Keratinocyte (primary cell): ENCODE measurements around the gene HSPG2. TPM values are rescaled to one million over a fixed set of nuclear protein-coding genes. Genes with fewer than 3 reads are reported as not detected.

Experiments used
- DNase-seq: peaks from one replicate; pipeline ENCODE4 v3.0.0-alpha.2; 2011; ENCODE audit warnings: low read depth, missing footprints, low spot score
- FAIRE-seq: peaks from 2 replicates; lab custom pipeline; 2011; peaks lifted over from hg19 to GRCh38; lab: Jason Lieb, UNC
- H2AFZ ChIP-seq: 2 replicates; pipeline ENCODE4 v1.6.0; 2012; ENCODE audit warnings: low read length, control low read depth, inconsistent platforms; ENCODE audit not compliant: control insufficient read depth
- H3K27ac ChIP-seq: 2 replicates; pipeline ENCODE4 v1.5.1; 2011; ENCODE audit warnings: low read length; ENCODE audit not compliant: control insufficient read depth, insufficient read depth
- H3K27me3 ChIP-seq: 3 replicates; pipeline ENCODE4 v1.6.0; 2011; ENCODE audit warnings: low read length; ENCODE audit not compliant: control insufficient read depth, insufficient read depth; ENCODE audit errors: extremely low read depth
- H3K36me3 ChIP-seq, 2 experiments: 2 replicates in 1 of 2; 3 replicates in 1 of 2; pipeline ENCODE4 v1.5.1; 2011; ENCODE audit warnings: low read length in 2 of 2, mild to moderate bottlenecking in 1 of 2; ENCODE audit not compliant: control insufficient read depth in 2 of 2, insufficient read depth in 2 of 2; ENCODE audit errors: extremely low read depth in 1 of 2
- H3K4me1 ChIP-seq: 3 replicates; pipeline ENCODE4 v1.5.1; 2011; ENCODE audit warnings: low read length; ENCODE audit not compliant: control insufficient read depth, insufficient read depth; ENCODE audit errors: extremely low read depth
- H3K4me2 ChIP-seq: 3 replicates; pipeline ENCODE4 v1.6.0; 2011; ENCODE audit warnings: low read depth, low read length; ENCODE audit not compliant: control insufficient read depth, insufficient read depth; ENCODE audit errors: extremely low read depth
- H3K4me3 ChIP-seq, 3 experiments: fragments of 200-600 bp in 1 of 3; sonication (generic) in 1 of 3; 2 replicates in 2 of 3; 3 replicates in 1 of 3; pipeline ENCODE4 v1.5.1; 2011 to 2016; ENCODE audit warnings: low read length in 3 of 3, mild to moderate bottlenecking in 3 of 3, control low read depth in 2 of 3, inconsistent platforms in 1 of 3, low read depth in 1 of 3, mixed read lengths in 1 of 3, mixed run types in 1 of 3, moderate library complexity in 1 of 3; ENCODE audit not compliant: control insufficient read depth in 2 of 3, insufficient read depth in 2 of 3; ENCODE audit errors: extremely low read depth in 1 of 3
- H3K79me2 ChIP-seq: 2 replicates; pipeline ENCODE4 v1.6.0; 2012; ENCODE audit warnings: low read length; ENCODE audit not compliant: control insufficient read depth, insufficient read depth
- H3K9ac ChIP-seq: 3 replicates; pipeline ENCODE4 v1.6.0; 2011; ENCODE audit warnings: low read length; ENCODE audit not compliant: control insufficient read depth, insufficient read depth; ENCODE audit errors: extremely low read depth
- H3K9me1 ChIP-seq: 3 replicates; pipeline ENCODE4 v1.6.0; 2011; ENCODE audit warnings: low read length; ENCODE audit not compliant: control insufficient read depth, insufficient read depth; ENCODE audit errors: extremely low read depth
- H3K9me3 ChIP-seq: 2 replicates; pipeline ENCODE4 v1.5.1; 2012; ENCODE audit warnings: low read depth, low read length; ENCODE audit not compliant: control insufficient read depth
- H4K20me1 ChIP-seq: 3 replicates; pipeline ENCODE4 v1.6.0; 2011; ENCODE audit warnings: low read length; ENCODE audit not compliant: control insufficient read depth, insufficient read depth; ENCODE audit errors: extremely low read depth
- CTCF ChIP-seq, 3 experiments: IDR thresholded peaks in 1 of 3; conservative IDR thresholded peaks in 1 of 3; optimal IDR thresholded peaks in 1 of 3; 2 replicates in 2 of 3; 3 replicates in 1 of 3; pipeline versions ENCODE3 to v1.5.1; 2011; ENCODE audit warnings: low read length in 3 of 3, mild to moderate bottlenecking in 3 of 3, moderate library complexity in 2 of 3, control low read depth in 1 of 3, inconsistent platforms in 1 of 3; ENCODE audit not compliant: insufficient read depth in 2 of 3; ENCODE audit errors: extremely low read depth in 1 of 3
- EZH2 ChIP-seq: IDR thresholded peaks from one replicate; pipeline ENCODE4 v1.6.1; 2012; ENCODE audit warnings: inconsistent platforms, mild to moderate bottlenecking, low read length, moderate library complexity
- dilution Hi-C: fragments of 300-500 bp; cut with MboI; formaldehyde crosslinking; loops from one replicate; pipeline ENCODE4 v1.7.0; 2020; ENCODE audit warnings: low sequenced_read_pairs; ENCODE audit not compliant: extremely low pct_ligation_motif_present
- polyA plus RNA-seq, 5 experiments: library from polyadenylated mRNA; depleted of rRNA in 3 of 5; stranded (reverse) in 3 of 5; stranded (forward) in 1 of 5; unstranded in 1 of 5; fragments of >200 nt; gene quantifications; 1 replicate in 1 of 5; 2 replicates in 3 of 5; 3 replicates in 1 of 5; pipeline versions ENCODE4 v1.2.1 to v1.2.3, GENCODE V29; 2011 to 2012; ENCODE audit warnings: missing spikeins in 2 of 5, low read depth in 1 of 5, low replicate concordance in 1 of 5

The HSPG2 gene
- polyA plus RNA-seq, 1 donor (not counting 4 experiments of a cell fraction or from before 2014, with no cell fraction given), result 9.0 TPM

- no peak overlapping the region for H2AFZ ChIP-seq
- peaks cover 7 to 10% of the 10 kb centered on the region in 2 experiments for H3K36me3 ChIP-seq
- H3K4me3 ChIP-seq, result no peak overlapping the region
- no peaks in the 10 kb centered on the region for H3K27me3 ChIP-seq
- H3K4me2 ChIP-seq, result no peak overlapping the region
- peaks cover 2% of the 10 kb centered on the region for H3K9me1 ChIP-seq
- H3K79me2 ChIP-seq, result peaks cover 3% of the 10 kb centered on the region
- no peak for FAIRE-seq
- no peaks in the 10 kb centered on the region for H3K9me3 ChIP-seq
- TF ChIP-seq CTCF (optimal IDR thresholded peaks at IDR 0.05 in 1 of 3, IDR thresholded peaks at IDR 0.05 in 1 of 3, conservative IDR thresholded peaks at IDR 0.05 in 1 of 3; ENCODE audit: extremely low read depth in 1 of 3, insufficient read depth in 2 of 3, low read length in 3 of 3) (no peak), EZH2 (no peak)
- dilution Hi-C loops, result no loop called here
- H3K4me1 ChIP-seq, result peaks cover 24% of the 10 kb centered on the region
- H4K20me1 ChIP-seq, result peaks cover 3% of the 10 kb centered on the region
- no peak overlapping the region for H3K9ac ChIP-seq
- no peak overlapping the region for H3K27ac ChIP-seq
- DNase-seq, result no peak
Observed at GRCh38 chr1:21914450-21914849, 22.7 kb downstream of the HSPG2 start.

- peaks cover 7 to 8% of the 10 kb centered on the region in 2 experiments for H3K36me3 ChIP-seq
- FAIRE-seq, result no peak
- no peak overlapping the region for H3K4me2 ChIP-seq
- dilution Hi-C loops, result no loop called here
- no peak overlapping the region for H3K9ac ChIP-seq
- no peak overlapping the region for H3K27ac ChIP-seq
- no peak for DNase-seq
- peaks cover under 1% of the 10 kb centered on the region for H3K9me1 ChIP-seq
- H3K4me3 ChIP-seq, result no peak overlapping the region
- TF ChIP-seq EZH2, result no peak
- TF ChIP-seq CTCF (optimal IDR thresholded peaks at IDR 0.05 in 1 of 3, IDR thresholded peaks at IDR 0.05 in 1 of 3, conservative IDR thresholded peaks at IDR 0.05 in 1 of 3; ENCODE audit: extremely low read depth in 1 of 3, insufficient read depth in 2 of 3, low read length in 3 of 3), result no peak
- no peaks in the 10 kb centered on the region for H3K79me2 ChIP-seq
- peaks cover 24% of the 10 kb centered on the region for H3K4me1 ChIP-seq
- peaks cover 3% of the 10 kb centered on the region for H4K20me1 ChIP-seq
- no peaks in the 10 kb centered on the region for H3K9me3 ChIP-seq
- H2AFZ ChIP-seq, result no peak overlapping the region
- no peaks in the 10 kb centered on the region for H3K27me3 ChIP-seq
Observed at GRCh38 chr1:21913763-21914162, 23.3 kb downstream of the HSPG2 start.
